Tibial nerve (tissue), 4 donors: ENCODE results near the gene ST7L.

ENCODE experiments used
- CTCF ChIP-seq, 5 experiments: fragments of 200-600 bp in 3 of 5; fragments of 450-650 bp in 2 of 5; sonication (generic) in 3 of 5; IDR thresholded peaks; one replicate each; pipeline ENCODE4 v1.5.1; 2016 to 2019; ENCODE audit warnings: antibody characterized with exemption in 5 of 5, mild to moderate bottlenecking in 3 of 5, moderate library complexity in 2 of 5
- EP300 ChIP-seq, 2 donors: sonication (generic); formaldehyde crosslinking; IDR thresholded peaks; one replicate each; pipeline ENCODE4 v1.6.1; 2017; ENCODE audit warnings: antibody characterized with exemption in 2 of 2, mild to moderate bottlenecking in 1 of 2
- POLR2A ChIP-seq, 2 donors: fragments of 450-650 bp; IDR thresholded peaks; one replicate each; pipeline ENCODE4 v1.6.1; 2017; ENCODE audit warnings: antibody characterized with exemption in 2 of 2, mild to moderate bottlenecking in 2 of 2, moderate library complexity in 2 of 2

- TF ChIP-seq POLR2A (IDR thresholded peaks at IDR 0.05) (no peak), CTCF (IDR thresholded peaks at IDR 0.05) (no peak), EP300 (IDR thresholded peaks at IDR 0.05) (no peak)
These were observed 109.8 kb downstream of the ST7L start for GRCh38 chr1:112509005-112509659.
